HG03045 (cell line): Measurements from ENCODE around the gene JADE2.
"Not testable (repeated sequence)": the region's sequence is repeated elsewhere in the genome, so short reads cannot be mapped to it uniquely, and the experiment has no call there.

Experiments
- ATAC-seq: cut with Tn5 transposase; IDR thresholded peaks from one replicate; pipeline ENCODE4 v1.9.1; 2021; ENCODE audit warnings: mild to moderate bottlenecking, moderate library complexity; ENCODE audit not compliant: unreplicated experiment

Gene JADE2

GRCh38 chr5:134550271-134551214, 25.1 kb downstream of the JADE2 start:
- ATAC-seq = no peak

GRCh38 chr5:134551901-134552300, 26.4 kb downstream of the JADE2 start:
- no peak for ATAC-seq

- ATAC-seq = no peak
Observed at GRCh38 chr5:134552301-134552700, 26.8 kb downstream of the JADE2 start.

DNA sequence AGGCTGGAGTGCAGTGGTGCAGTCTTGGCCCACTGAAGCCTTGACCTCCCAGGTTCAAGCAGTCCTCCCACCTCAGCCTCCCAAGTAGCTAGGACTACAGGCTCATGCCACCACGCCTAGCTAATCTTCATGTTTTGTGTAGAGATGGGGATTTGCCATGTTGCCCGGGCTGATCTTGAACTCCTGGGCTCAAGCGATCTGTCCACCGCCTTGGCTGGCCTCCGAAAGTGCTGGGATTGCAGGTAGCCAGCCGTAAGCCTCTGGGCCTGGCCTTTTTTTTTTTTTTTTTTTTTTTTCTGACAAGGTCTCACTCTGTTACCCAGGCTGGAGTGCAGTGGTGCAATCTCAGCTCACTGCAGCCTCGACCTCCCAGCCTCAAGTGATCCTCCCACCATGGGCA, 27.2 kb downstream of the JADE2 start:
- not testable (repeated sequence) for ATAC-seq

DNA sequence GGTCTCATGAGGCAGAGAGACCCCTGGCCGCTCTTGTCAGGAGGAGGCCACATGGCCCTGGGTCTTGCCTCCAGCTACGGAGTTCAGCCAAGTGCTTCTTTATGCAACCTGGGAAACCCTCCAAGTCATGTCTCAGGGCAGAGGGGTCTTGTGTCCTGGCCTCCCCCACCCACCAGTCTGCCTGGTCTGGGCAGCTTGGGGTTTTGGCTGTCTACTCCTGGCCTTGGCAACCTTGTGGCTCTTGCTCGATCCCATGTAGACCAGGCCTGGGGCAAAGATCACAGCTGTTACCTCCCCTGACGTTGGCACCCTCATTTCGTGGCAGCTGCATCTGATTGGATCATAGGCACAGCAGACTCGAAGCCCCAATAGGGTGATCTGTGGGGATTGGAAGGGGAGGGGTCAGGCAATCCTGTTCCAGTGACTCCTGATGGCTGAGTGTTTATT, 28.4 kb downstream of the JADE2 start:
- no peak for ATAC-seq

DNA sequence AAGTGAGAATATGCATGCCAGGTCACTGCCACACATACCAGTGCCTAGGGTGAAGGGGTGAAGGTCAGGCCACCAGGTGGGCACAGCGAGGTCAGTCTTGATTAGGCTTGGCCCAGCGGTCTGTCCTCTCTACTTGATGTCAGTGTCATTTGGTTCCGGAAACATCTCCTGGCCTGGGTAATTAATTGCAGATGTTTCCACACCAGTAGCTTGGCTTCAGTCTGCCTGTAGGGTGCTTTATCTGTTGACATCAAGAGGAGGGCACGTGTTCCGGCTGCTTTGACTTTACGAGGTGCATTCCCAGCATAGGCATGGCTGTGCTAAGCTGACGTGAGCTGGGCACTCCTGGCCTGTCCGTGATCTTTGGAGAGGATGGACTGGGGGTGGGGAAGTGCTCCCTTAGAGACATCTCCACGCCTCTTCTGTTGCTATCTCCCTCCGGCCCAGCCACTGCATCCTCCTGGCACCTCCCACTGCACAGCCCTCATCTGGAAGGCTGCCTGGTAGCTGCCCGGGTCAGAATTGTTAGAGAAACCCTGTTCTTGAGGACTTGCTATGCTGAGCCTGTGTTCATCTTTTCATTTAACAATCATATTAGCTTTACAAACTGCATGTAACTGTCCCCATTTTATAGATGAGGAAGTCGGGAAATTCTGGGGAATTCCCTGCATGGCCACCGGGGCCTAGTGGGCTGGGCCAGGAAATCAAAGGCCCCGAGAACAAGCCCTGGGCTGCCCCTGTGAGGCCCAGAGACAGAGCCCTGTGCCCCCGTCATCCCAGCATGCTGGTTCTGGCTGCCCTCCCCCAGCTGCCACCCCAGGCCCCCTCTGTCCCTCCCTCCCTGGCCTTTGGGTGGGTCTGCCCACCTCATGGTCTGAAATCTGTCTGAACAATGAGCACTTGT, 29.1 kb downstream of the JADE2 start:
- peak; percentile 46 for ATAC-seq

GRCh38 chr5:134555223-134555889, 29.9 kb downstream of the JADE2 start:
- no peak for ATAC-seq

DNA sequence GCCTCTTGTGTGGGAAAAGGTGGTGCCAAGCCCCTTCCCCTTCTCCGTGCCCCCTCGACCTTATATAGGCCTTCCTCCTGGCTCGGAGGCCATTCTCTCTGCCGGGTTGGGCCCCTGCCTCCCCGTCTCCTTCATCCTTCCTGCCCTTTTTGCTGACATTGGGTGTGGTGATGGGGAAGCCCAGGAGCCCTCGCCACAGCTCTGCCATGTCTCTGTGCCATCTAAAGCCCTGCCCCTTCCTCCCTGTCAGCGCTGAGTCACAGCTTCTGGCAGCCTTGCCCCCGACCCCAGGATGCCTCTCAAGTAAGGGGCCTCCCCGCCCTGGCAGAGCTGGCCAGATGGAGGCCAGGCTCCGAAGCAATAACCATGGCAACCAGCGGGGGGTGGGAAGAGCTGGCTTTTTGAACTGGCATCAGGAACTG, 30.4 kb downstream of the JADE2 start:
- no peak for ATAC-seq

GRCh38 chr5:134556588-134556987, 31.1 kb downstream of the JADE2 start:
- ATAC-seq = not testable (repeated sequence)

GRCh38 chr5:134556994-134557393, 31.5 kb downstream of the JADE2 start:
- ATAC-seq = no peak

DNA sequence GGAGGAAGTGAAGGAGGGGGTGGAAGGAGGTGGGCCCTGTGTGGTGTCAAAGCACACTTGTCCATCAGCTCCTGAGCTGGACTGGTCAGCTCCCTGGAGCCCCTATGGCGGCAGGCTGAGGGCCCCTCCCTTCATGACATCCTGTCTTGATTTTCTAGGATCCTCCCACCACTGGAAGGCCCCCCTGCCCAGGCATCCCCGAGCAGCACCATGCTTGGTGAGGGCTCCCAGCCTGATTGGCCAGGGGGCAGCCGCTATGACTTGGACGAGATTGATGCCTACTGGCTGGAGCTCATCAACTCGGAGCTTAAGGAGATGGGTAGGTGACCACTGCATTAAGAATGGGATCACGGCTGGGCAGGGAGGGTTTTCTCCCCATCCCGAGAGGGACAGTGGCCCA, 34.2 kb downstream of the JADE2 start:
- ATAC-seq = no peak

GRCh38 chr5:134560698-134561097, 35.2 kb downstream of the JADE2 start:
- no peak for ATAC-seq

DNA sequence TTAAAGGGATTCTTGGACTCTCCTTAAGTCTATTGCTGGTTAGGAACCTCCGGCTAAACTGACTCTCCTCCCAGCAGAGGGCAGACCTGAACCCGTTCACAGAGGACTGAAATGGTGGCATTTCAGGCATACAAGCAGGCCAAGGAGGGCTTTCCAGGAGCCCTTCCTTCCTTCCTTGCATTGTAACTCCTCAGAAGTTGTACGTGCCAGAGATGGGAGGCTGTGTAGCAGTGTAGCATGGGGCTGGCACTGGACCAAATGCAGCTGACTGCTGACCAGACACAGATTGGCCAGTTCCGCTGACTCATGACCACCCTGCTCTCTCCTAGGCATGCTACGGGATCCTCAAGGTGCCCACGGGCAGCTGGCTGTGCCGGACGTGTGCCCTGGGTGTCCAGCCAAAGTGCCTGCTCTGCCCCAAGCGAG, 36.4 kb downstream of the JADE2 start:
- ATAC-seq = no peak

DNA sequence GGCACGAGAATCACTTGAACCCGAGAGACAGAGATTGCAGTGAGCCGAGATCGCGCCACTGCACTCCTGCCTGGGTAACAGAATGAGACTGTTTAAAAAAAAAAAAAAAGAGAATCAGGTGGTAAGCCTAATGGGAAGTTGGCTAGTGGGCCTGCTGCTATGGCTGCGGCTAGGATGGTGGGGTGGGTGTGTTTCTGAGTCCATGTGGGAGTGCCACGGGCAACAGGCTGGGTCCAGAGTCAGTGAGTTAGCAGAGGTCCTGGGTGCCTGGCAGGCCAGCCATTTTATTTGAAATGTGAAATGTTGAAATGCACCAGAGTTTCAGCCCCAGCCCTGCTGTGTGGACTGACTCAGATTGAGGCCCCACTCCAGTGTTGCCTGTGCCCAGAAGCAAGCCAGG, 37.8 kb downstream of the JADE2 start:
- ATAC-seq = no peak

GRCh38 chr5:134563962-134564361, 38.5 kb downstream of the JADE2 start:
- no peak for ATAC-seq

DNA sequence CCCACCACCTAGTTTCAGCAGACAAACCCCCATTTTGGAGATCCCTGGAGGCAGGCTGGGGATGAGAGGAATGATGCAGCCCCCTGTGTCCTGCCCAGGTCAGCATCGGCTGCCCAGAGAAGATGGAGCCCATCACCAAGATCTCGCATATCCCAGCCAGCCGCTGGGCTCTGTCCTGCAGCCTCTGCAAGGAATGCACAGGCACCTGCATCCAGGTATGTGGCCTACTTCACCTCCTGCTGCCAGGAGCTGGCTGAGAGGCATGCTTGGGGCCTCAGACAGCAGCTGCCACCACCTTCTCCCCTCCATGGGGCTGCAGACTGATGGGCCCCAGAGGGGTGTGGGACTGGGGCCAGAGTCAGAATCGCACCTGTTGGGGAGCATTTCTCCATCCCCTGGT, 38.9 kb downstream of the JADE2 start:
- ATAC-seq = no peak

- no peak for ATAC-seq
Observed at GRCh38 chr5:134565791-134566740, 40.6 kb downstream of the JADE2 start.

DNA sequence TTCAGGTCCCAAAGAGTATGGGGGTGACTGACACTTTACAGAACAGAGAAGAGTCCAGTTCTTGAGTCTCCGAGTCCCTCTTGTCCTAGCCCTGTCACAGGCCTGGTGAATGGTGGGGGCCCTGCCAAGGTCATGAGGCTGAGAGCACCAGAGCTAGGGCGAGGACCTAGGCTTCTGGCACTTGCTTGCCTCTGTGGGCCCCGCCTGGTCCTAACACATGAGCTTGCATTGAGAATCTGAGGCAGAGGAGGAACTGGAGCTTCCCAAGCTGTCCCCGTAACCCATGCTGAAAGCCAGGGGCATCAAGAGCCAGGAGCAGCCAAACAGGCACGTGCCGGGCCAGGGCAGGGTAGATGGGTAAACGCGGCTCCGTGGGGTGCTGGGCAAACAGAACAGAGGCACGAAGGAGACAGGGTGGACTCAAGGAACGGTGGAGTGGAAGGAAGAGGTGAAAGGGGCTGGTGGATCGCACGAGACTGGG, 41.3 kb downstream of the JADE2 start:
- ATAC-seq = no peak

DNA sequence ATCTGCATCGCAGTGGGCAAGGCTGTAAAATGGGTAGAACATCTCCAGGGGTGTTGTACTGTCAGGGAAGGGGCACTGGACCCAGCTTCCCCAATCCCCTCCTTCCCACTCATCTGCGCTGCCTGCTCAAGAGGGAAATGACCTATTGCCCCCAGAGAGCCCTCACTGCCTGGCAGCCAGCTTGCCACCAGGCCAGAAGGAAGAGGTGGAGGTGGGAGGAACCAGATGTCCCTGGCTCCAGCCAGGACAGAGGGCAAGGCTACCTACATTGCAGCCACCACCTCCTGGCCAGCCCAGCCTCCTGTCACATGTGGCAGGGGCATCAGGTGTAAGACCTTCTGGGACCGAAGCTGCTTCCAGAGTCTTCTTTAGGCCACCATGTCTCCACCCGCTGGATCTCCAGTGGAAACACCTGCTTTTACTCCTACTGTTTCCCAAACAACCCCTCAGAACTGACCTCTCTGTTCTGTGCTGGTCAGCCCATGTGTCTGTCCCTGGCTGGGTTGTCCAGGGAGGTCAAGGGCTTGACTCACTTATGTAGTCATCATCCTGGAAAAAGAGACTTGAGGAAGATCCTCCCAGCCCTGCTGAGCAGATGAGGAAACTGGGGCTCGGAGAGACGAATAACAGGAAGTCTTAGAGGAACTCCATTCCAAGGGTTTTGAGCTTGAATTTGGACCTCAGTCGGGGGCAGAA, 42.3 kb downstream of the JADE2 start:
- no peak for ATAC-seq
